Activated naive CD4-positive, alpha-beta T cell treated with anti-CD3 and anti-CD28 coated beads, Interleukin-2, amount 50 U/mL, for 16 hours (primary cell): Measurements from ENCODE around the gene TRIM51.
"Not testable (repeated sequence)": the region's sequence is repeated elsewhere in the genome, so short reads cannot be mapped to it uniquely, and the experiment has no call there.

Experiments used
- DNase-seq: peaks from one replicate; pipeline ENCODE4 v3.0.0-alpha.2; 2020

The TRIM51 gene, protein sequence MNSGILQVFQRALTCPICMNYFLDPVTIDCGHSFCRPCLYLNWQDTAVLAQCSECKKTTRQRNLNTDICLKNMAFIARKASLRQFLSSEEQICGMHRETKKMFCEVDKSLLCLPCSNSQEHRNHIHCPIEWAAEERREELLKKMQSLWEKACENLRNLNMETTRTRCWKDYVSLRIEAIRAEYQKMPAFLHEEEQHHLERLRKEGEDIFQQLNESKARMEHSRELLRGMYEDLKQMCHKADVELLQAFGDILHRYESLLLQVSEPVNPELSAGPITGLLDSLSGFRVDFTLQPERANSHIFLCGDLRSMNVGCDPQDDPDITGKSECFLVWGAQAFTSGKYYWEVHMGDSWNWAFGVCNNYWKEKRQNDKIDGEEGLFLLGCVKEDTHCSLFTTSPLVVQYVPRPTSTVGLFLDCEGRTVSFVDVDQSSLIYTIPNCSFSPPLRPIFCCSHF

DNA sequence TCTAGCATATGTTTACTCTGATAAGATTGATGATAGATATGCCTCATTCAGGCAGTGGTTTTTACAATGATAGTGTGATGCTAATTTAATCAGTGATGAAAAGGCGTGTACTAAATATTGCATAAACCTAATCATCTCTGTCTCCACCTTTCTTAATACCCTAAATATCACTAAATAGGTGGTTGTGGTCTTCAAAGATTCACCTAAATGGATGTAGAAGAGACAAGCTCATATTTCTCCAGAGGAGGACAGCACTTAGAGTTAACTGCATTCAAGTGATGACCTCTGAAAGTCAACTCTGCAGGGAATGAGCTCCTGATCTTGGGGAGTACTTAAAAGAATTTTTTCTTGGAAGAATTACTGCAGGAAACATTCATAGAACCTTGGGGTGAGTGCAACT is at the start of gene TRIM51:
TRIM51 (plus strand) TSS at position 301 of the 400 bp plus-strand sequence. CDS start 2,132 bp downstream, outside the sequence.
- not testable (repeated sequence) for DNase-seq

DNA sequence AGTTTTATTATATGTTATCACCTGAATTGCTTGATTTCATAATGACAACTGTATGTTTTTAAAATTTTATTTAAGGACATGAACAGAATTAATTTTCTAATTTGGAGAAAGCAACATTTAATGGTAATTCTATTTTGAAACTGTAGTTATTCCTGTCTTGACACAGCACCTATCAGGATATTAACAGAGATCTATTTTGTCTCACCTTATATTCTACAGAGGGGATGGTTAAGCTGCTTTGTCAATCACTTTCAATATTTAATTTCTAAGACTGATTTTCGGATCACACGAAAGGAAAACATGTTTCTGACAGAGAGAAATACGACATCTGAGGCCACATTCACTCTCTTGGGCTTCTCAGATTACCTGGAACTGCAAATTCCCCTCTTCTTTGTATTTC is 44.6 kb upstream of the TRIM51 start, which contains the start of gene OR5D16:
OR5D16 (plus strand) TSS at position 301 of the 400 bp plus-strand sequence; CDS start at position 301, 0 bp downstream.
- DNase-seq = no peak

DNA sequence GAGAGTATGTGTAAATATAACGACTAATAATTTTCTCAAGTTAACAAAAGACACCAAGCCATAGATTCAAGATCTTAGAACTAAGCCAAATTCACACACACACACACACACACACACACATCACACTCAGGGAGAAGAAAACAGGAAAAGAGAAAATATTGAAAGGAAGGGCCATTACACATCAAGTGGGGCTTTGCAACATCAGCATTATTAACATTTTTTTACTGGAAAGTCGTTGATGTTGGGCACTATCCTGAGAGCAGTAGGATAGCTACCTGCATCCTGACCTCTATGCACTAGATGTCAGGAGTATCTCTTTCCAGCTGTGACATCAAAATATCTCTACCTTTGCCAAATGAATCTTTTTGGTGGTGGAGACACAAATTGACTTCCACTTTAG is 35.6 kb upstream of the TRIM51 start:
- no peak for DNase-seq

DNA sequence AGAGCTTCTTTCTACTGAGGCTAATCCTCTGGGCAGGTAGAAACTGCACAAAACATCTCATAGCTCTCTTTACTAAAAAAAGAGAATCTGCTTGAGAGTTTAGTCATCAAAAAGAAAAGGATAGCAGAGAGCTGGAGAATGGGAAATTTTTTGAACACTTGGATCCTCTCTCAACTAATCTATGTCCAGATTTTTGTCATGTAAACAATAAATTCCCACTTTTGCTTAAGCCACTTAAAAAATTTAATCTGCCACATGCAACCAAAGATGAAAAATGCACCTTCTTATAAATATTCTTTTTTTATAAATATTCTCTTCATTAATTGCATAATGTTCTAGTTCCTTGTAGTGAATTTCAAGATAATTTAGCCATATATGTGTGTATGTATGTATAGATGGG is 34.1 kb upstream of the TRIM51 start:
- DNase-seq = no peak

DNA sequence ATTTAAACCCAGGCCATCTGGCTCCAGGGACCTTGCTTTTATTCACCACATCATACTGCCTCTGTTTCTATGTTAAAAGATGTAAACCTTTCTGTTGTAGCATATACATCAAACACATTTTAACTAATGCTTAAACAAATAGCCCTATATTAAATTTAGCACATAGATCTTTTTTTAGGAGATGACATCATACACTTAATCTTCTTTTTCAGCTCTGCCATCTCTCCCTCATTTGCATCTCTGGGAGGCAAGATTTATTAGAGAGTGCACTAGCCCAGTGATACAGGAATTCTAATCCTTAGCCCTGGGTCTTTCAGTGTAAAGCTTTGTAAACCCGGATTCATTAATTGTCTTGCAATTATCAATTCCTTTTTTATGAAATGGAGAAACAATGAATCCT is 31.0 kb upstream of the TRIM51 start:
- DNase-seq = no peak

DNA sequence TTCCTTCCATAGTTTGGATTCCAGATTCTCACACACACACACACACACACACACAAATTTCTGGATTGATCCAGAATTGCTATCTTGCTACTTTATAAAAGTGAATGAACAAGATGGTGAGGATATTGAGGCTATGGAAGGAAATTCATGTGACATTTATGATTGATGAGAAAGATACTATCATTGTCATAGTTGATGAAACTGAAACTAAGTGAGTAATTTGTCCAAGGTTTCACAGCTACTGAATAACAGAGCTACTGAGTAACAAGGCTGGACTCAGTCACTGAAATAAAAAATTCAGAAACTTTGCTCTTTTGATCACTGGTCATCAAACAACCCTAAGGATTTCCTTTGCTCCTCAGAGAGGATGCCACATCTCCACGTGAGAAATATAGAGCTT is 28.4 kb upstream of the TRIM51 start:
- DNase-seq = no peak

DNA sequence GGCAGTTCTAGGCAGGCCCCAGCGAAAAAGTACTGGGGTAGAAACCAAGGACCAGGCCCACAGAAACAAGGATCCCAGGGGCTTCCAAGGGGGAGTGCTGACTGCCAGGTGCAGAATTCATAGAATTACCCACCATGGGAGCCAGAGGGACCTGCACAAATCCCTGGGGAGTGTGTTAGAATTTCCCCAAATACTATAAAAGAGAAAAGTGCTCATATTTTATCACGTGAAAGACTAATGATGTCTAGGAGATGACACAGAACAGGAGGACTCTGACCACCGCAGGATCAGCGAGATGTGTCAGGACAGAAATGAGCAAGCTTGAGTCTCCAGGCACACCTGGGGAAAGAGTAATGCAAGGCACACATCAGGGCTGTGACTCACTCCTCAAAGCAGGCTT is 15.7 kb upstream of the TRIM51 start:
- not testable (repeated sequence) for DNase-seq

DNA sequence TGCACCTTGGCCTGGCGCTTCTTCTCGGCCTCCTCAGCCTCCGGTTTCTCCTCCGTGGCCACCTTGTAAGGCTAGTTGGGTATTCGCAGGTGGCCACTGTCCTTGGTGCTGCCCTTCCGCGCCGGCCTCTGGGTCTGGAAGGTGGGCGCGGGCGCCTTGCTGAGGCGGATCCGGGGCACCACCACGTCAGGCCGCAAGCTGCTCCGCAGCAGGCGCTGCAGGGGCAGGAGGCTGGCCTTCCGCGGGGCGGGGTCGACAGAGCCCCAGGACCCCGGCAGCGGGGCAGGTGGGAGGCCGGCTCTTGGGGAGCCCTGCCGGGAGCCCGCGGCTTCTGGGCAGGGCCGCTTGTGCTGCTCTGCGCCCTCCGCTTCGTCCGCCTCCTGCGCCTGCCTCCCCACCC is 10.4 kb upstream of the TRIM51 start:
- DNase-seq = not testable (repeated sequence)

DNA sequence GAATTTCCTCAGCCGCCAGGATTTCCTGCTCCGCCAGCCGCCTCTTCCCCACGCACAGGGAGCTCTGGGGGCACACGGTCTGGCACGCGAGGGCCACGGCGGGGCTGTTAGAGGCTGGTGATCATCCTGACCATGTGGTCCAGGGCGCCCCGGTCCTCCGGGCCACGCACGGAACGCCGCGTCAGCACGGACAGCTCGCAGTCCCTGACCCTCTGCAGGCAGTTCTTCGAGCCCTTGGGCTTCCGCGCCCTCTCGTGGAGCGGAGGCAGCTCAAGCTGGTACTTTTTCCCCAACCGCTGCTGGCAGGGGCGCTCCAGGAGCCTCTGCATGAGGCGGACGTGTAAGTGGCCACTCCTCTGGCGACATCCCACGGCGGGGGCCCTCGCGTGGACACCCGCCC is 10.0 kb upstream of the TRIM51 start:
- DNase-seq = not testable (repeated sequence)

DNA sequence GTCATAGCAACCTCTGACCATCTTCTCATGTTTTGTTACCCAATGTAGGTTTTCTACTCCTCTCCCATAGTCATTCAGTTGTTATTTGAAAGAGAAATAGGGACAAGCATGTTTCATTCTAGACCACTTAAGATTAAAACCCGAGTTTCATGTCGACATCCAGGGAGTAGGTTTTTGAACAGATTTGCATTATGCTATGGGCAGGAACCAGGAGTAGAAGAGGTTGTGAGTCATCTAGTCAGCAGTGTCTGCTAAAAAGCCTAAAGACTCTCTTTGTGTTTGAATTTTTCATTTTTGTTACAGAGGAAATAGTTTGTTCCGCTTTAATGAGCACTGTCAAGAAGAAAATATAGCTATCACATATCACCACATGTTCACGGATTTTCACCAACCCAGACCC is 1.9 kb downstream of the TRIM51 start:
- DNase-seq = not testable (repeated sequence)

DNA sequence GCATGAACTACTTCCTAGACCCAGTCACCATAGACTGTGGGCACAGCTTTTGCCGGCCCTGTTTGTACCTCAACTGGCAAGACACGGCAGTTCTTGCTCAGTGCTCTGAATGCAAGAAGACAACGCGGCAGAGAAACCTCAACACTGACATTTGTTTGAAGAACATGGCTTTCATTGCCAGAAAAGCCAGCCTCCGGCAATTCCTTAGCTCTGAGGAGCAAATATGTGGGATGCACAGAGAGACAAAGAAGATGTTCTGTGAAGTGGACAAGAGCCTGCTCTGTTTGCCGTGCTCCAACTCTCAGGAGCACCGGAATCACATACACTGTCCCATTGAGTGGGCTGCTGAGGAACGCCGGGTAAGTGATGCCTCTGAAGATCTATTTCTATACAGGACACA is 2.4 kb downstream of the TRIM51 start:
- DNase-seq = not testable (repeated sequence)

DNA sequence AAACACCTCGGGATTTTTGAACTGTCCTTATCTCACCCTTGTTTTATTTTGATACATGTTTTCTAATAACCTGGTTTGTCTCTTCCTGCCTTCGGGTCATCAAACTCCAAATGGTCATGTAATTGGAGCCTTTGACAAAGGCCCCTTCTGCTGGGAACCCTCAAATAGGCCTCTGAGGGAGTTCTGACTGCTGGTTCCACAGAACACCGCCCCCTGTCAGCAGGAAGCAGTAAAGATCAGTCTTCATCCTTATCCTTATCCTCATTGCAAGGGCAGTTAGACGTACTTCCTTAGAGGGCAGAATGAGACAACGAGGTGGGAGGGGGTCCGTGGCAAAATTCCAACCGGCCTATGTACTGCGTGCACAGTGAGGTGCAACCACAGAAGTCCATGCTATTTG is 12.1 kb downstream of the TRIM51 start:
- DNase-seq = no peak

DNA sequence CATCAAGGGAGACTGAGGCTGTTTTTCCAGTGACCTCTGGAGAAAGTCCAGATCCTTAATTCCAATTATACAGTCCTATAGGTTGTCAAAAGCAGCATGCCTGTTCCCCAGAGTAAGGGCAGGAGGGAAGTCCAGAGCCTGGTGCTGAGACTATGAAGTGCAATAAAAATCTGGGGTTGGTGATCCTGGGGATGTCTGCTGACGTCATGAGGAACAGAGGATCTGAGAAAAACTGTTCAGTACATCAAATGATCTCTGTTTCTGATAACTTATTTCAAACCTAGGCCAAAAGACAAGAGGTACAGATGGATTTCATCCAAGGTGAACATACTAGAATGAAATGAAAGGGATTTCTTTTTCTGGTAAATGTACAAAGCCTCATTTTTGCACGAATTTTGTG is 19.2 kb downstream of the TRIM51 start:
- DNase-seq = no peak

DNA sequence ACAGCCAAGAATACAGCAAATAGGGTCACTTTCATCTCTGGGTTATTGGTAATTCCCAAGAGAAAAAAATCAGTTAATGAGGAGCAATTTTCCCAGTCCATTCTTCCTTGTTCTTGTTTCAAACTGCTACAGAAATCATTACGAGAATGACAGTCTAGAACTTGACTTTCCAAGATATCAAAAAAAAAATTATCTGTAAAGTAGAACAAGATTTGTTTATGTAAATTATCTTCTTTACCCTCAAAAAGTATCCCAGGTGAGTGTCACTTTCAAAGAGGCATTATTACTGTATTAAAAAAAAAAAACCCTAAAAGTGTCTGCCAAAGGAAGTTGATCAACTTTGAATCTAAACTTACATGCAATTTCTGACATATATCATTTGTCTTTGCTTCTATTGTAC is 31.4 kb downstream of the TRIM51 start, which contains the start of gene OR5W2:
OR5W2 (minus strand) TSS at position 101 of the 400 bp plus-strand sequence; CDS start at position 101, 0 bp downstream.
- no peak for DNase-seq

DNA sequence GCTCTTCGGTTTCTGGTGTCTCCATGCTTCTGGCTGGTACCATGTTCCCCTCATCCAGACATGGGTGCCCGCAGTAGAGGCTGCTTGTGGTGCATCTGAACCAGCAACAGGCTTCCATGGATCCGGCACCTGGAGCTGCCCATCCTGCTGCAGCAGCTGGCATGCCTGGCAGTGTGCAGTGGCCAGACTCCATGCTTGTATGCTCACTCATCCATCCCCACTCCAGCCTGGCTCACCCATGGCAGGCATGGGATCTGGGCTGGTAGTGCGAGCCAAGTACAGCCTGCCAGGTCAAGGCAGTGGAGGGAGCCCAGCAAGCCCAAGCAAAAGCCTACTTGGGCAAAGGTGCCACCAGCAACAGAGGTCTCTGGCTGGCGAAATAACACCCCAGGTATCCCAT is 37.4 kb downstream of the TRIM51 start:
- DNase-seq = no peak

DNA sequence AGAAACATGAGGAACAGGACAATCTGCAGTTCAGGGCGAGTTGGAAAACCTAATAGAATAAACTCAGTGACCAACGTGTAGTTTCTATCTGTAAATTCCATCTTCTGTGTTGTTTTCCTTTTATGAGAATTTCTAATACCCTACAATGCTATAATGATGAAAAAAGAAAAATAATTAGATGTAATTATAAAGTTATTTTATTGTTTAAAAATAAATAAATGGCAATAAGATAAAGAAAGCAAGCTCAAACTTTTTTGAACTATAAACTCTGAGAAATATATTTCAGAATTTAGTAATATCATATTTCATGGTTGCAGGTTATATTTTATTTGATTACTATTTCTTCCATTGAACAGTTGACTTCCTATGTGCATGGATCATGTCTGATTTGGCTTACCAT is 53.2 kb downstream of the TRIM51 start, which contains the start of gene OR5I1:
OR5I1 (minus strand) TSS at position 101 of the 400 bp plus-strand sequence; CDS start at position 101, 0 bp downstream.
- DNase-seq = no peak
